Measurements from ENCODE around the gene PPP1R3E. TPM values are rescaled to one million over a fixed set of nuclear protein-coding genes. Genes with fewer than 3 reads are reported as not detected.

PPP1R3E gene
- total and polyA plus RNA-seq, 2 of the 13 experiments (the other 11 are each of a cell fraction or from before 2014, with no cell fraction given) = 16.5 to 26.5 TPM

DNA sequence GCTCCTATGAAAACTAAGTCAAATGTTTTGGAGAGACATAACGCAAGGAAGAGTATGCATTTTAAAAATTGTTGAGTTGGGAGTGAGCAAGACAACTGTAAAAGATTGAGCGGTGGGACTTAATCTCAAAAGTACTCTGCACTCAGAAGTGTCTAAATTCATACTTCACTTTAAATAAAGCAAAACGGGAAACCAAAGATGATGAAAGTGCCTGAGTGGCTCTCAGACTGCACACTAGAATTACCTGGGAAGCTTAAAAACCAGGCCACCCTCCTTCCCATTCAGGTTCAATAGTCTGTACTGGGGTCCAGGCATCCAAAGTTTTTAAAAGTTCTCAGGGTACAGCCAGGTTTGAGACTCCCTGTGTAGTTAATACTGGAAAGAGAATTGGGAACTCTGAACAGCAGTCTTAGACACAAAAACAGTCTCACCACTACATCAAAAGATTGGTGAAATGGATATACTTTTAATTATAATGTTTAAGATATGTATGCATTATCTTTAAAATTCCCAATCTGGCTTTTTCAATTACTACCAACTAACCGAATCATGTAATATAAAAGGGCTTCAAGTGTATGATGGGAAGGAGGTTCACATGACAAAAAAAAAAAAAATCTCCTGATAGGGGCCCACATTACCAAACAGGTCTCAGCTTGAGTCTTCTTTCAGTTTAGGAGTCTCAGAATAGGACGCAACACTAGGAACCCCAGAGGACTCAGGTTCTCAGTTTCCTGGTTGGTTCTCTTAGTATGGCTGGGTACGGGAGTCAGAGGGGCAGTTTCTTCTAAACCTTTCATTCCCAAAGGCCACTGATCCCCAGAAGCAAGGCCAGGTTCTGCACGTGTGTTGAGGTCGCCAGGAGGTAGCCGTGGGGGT lies 17.8 kb downstream of the PPP1R3E start (continued):
- no peak for TF ChIP-seq ZGPAT (CRISPR knock-in tag; IDR thresholded peaks at IDR 0.05)
- no peak for TF ChIP-seq KDM6A (CRISPR knock-in tag; IDR thresholded peaks at IDR 0.05; ENCODE audit: low read depth)
- TF ChIP-seq ZNF546 (CRISPR knock-in tag; conservative IDR thresholded peaks at IDR 0.05) = 0 out of 2 replicates have a peak, but pooled peaks have one; percentile 1
- TF ChIP-seq MEF2D (CRISPR knock-in tag; IDR thresholded peaks at IDR 0.05) = peak; percentile 26; the same call in 1 of the 2 replicates
- TF ChIP-seq SAFB2 (CRISPR knock-in tag; IDR thresholded peaks at IDR 0.05; ENCODE audit: borderline replicate concordance, low read depth) = no peak
- no peak for TF ChIP-seq ZNF639 (CRISPR knock-in tag; conservative IDR thresholded peaks at IDR 0.05)
- TF ChIP-seq ARID2 (CRISPR knock-in tag; IDR thresholded peaks at IDR 0.05; ENCODE audit: borderline replicate concordance) = 0 out of 2 replicates have a peak, but pooled peaks have one; percentile 32
- TF ChIP-seq ZNF407 (CRISPR knock-in tag; IDR thresholded peaks at IDR 0.05; ENCODE audit: not compliant biosample characterization) = no peak
- no peak for TF ChIP-seq AKAP8 (CRISPR knock-in tag; IDR thresholded peaks at IDR 0.05)
- TF ChIP-seq TEF (CRISPR knock-in tag; IDR thresholded peaks at IDR 0.05) = no peak
- no peak for TF ChIP-seq JUND (CRISPR knock-in tag; IDR thresholded peaks at IDR 0.05)
- TF ChIP-seq ZNF784 (CRISPR knock-in tag; IDR thresholded peaks at IDR 0.05; ENCODE audit: borderline replicate concordance) = no peak
- TF ChIP-seq ZNF264 (CRISPR knock-in tag; IDR thresholded peaks at IDR 0.05) = 0 out of 2 replicates have a peak, but pooled peaks have one; percentile 16
- 0 out of 2 replicates have a peak, but pooled peaks have one; percentile 33 for TF ChIP-seq THAP8 (CRISPR knock-in tag; IDR thresholded peaks at IDR 0.05; ENCODE audit: borderline replicate concordance)
